PFSK-1 (cell line): ENCODE results near the gene SLC11A1.

ENCODE experiments used
- FOXP2 ChIP-seq: optimal IDR thresholded peaks from 2 replicates; pipeline ENCODE3; 2011; ENCODE audit warnings: borderline replicate concordance, control low read depth, inconsistent platforms; ENCODE audit not compliant: insufficient read depth; ENCODE audit errors: extremely low read length, extremely low read depth
- POLR2AphosphoS5 ChIP-seq: IDR thresholded peaks from 2 replicates; pipeline ENCODE4 v1.6.1; 2012; ENCODE audit warnings: low read depth, mild to moderate bottlenecking, control low read depth, low read length, moderate library complexity
- REST ChIP-seq, 2 experiments: IDR thresholded peaks; 2 replicates each; pipeline versions ENCODE4 v1.6.1 to v1.8.0; 2011 to 2012; ENCODE audit warnings: low read depth in 2 of 2, low read length in 2 of 2, control low read depth in 1 of 2, inconsistent platforms in 1 of 2, mild to moderate bottlenecking in 1 of 2, moderate library complexity in 1 of 2; ENCODE audit not compliant: insufficient read depth in 1 of 2
- SIN3A ChIP-seq: IDR thresholded peaks from 2 replicates; pipeline ENCODE4 v1.6.1; 2012; ENCODE audit warnings: mild to moderate bottlenecking, low read length, moderate library complexity, borderline replicate concordance; ENCODE audit not compliant: insufficient read depth
- TAF1 ChIP-seq: IDR thresholded peaks from 2 replicates; pipeline ENCODE4 v1.6.1; 2012; ENCODE audit warnings: low read length, control low read depth, borderline replicate concordance; ENCODE audit not compliant: insufficient read depth

Gene SLC11A1

DNA sequence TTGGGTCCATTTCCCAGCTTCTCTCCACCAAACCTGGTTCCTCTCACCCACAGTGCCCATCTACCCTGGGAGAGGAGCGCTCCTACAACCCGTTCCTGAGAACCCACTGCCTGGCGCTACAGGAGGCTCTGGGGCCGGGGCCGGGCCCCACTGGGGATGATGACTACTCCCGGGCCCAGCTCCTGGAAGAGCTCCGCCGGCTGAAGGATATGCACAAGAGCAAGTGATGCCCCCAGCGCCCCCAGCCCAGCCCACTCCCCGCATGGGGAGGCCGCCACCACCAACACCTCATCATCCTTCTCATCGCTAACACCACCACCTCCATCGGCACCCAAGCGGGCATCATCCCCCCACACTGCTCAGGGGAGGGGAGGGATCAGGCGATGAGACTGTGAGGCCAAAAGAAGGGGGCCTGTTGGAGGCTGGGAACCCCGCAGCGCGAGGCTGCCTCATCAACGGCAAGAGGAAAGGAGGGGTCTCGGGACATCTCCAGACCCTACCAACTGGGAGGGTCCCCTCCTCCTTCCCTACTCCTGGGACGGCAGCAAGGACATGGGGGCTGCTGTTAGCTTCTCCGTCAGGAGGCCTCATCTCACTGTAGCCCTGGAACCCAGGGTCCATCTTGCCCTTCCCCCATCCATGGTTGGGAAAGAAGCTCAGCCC lies 37.2 kb upstream of the SLC11A1 start:
- TF ChIP-seq REST (IDR thresholded peaks at IDR 0.05; ENCODE audit: insufficient read depth in 1 of 2, low read depth in 2 of 2, low read length in 2 of 2) (no peak), FOXP2 (no peak), POLR2AphosphoS5 (no peak), SIN3A (no peak), TAF1 (no peak)

DNA sequence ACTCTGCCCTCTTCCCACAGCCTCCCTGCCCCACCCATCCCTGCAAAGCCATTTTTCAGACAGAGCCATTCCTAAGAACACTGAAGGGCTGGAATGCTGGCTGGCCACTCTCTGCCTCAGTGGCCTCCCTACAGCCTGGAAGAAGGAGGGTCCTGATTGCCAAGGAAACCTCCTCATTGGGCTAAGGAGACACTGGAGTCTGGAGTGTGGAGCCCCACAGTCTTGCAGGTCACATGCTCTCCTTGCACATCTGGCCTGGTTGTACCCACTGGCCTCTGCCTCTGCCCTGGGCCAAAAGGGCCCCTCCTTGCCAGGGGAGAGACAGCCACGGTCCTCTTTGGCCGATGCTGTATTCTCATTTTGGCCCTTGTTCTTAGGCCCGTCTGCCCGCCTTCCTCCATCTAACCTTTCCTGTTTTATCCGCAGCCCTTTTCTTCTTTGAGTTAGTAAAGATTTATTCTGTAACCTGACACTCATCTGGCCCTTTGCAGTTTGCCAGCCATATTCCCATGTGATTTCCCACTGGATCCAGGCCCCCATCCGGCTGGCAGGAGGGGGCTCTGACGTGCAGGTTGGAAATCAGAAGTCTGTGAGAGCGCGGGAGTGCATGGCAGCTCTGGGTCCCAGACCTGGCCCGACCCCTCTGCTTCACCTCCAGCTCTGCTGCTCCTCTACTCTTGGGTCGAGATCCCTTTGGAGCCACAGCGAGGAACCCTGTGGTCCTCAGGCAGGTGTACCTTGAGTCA lies 36.4 kb upstream of the SLC11A1 start:
- TF ChIP-seq REST (IDR thresholded peaks at IDR 0.05; ENCODE audit: insufficient read depth in 1 of 2, low read depth in 2 of 2, low read length in 2 of 2) (no peak), SIN3A (no peak), TAF1 (no peak), FOXP2 (no peak), POLR2AphosphoS5 (no peak)

DNA sequence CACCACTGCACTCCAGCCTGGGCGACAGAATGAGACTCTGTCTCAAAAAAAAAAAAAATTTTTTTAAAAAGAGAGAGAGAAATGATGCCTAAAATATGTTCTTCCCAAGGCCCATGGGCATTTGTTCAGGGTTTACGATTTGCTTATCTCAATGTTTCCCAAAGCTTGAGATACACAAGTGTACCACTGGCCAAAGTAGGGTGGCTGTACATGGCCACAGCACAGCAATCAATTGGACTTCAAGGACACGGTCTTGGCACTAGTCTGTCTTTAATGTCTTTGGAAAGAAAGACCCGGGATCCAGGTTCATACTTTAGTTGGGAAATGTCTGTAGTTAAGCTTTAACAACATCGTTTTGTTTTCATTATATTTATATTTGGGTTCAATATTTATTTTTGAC lies 34.9 kb upstream of the SLC11A1 start:
- no peak for TF ChIP-seq TAF1
- no peak for TF ChIP-seq REST (IDR thresholded peaks at IDR 0.05; ENCODE audit: insufficient read depth in 1 of 2, low read depth in 2 of 2, low read length in 2 of 2)
- TF ChIP-seq POLR2AphosphoS5: no peak
- no peak for TF ChIP-seq FOXP2
- no peak for TF ChIP-seq SIN3A

- no peak for TF ChIP-seq SIN3A
- TF ChIP-seq REST (IDR thresholded peaks at IDR 0.05; ENCODE audit: insufficient read depth in 1 of 2, low read depth in 2 of 2, low read length in 2 of 2): no peak
- no peak for TF ChIP-seq FOXP2
- no peak for TF ChIP-seq TAF1
- no peak for TF ChIP-seq POLR2AphosphoS5
These were observed 28.0 kb upstream of the SLC11A1 start for GRCh38 chr2:218354045-218354444.
